Effector memory CD4-positive, alpha-beta T cell (primary cell): ENCODE measurements around the gene HNRNPL.
A peak's percentile ranks its signal among the peaks of the same experiment; 100 is the strongest.
"Not testable (repeated sequence)": the region's sequence is repeated elsewhere in the genome, so short reads cannot be mapped to it uniquely, and the experiment has no call there.

ENCODE experiments used
- DNase-seq, 3 donors: peaks; one replicate each; pipeline ENCODE4 v3.0.0-alpha.2; 2020
- H3K27ac ChIP-seq: 2 replicates; pipeline ENCODE4 v1.7.0; 2013; ENCODE audit warnings: mild to moderate bottlenecking, low read length, moderate library complexity; ENCODE audit not compliant: insufficient read depth, poor library complexity, severe bottlenecking
- H3K27me3 ChIP-seq: replicated peaks from 2 replicates; pipeline ENCODE4 v1.7.0; 2013; ENCODE audit warnings: mild to moderate bottlenecking, low read length; ENCODE audit not compliant: insufficient read depth, control insufficient read depth, poor library complexity, severe bottlenecking
- H3K36me3 ChIP-seq: 2 replicates; pipeline ENCODE4 v1.7.0; 2013; ENCODE audit warnings: mild to moderate bottlenecking, low read length, moderate library complexity; ENCODE audit not compliant: control insufficient read depth, insufficient read depth
- H3K4me1 ChIP-seq: 2 replicates; pipeline ENCODE4 v1.7.0; 2013; ENCODE audit warnings: low read length, mild to moderate bottlenecking; ENCODE audit not compliant: control insufficient read depth, insufficient read depth, poor library complexity, severe bottlenecking
- H3K4me3 ChIP-seq: 2 replicates; pipeline ENCODE4 v1.7.0; 2013; ENCODE audit warnings: low read length, low read depth, mild to moderate bottlenecking; ENCODE audit not compliant: insufficient read depth, poor library complexity, severe bottlenecking
- H3K9me3 ChIP-seq: 2 replicates; pipeline ENCODE4 v1.7.0; 2013; ENCODE audit warnings: mild to moderate bottlenecking, low read length, moderate library complexity; ENCODE audit not compliant: control insufficient read depth

Gene HNRNPL

DNA sequence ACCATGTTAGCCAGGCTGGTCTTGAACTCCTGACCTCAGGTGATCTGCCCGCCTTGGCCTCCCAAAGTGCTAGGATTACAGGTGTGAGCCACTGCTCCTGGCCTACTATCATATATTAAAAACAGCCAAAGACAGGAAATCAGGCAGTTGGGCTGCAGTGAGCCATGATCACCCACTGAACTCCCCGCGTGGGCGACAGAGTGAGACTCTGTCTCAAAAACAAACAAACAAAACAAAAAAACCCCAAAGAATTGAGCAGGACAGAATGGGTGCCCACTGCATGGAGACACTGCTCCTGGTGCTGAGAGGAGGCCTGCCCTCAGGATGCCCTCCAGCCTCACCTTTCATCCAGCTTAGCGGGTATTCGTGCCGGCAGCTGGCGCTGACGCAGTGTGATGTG, 33.5 kb upstream of the HNRNPL start:
- H3K36me3 ChIP-seq, result peaks cover 13% of the 10 kb centered on the region
- peaks cover 23% of the 10 kb centered on the region for H3K4me1 ChIP-seq
- H3K27me3 ChIP-seq, result no peaks in the 10 kb centered on the region
- H3K9me3 ChIP-seq, result no peaks in the 10 kb centered on the region
- DNase-seq, result no peak
- no peak overlapping the region for H3K27ac ChIP-seq
- no peak overlapping the region for H3K4me3 ChIP-seq

DNA sequence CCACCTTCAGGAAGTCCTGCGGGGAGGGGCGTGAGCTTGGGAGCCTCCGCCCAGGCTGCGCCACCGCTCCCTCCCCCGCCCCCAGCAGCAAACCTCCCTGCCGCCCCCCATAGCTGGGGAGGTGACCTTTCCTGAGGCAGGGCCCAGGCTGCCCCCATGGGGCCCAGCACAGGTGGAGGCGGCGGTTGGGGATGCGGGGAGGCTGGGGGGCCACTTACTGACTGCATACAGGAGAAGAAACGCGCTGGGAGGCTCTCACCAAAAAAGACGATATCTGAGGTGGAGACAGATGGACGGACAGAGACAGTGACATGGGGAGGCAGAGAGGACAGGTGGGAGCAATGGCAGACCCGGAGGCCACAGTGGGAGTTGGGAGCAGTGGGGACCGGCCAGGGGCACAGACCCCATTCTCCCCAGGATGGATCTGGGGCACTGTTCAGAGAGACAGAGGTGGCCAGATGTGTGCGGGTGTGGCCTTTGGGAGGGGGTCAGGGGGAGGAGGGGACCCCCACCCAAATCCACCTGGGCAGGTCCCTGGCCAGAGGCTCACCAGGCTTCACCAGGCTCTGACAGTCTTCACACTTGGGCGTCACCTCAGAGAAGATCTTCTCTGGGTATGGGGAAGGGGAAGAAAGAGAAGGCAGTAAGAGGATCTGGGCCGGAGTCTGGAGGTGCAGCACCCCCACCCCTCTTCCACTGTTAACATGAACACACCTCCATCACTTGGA, 31.3 kb upstream of the HNRNPL start:
- no peaks in the 10 kb centered on the region for H3K27me3 ChIP-seq
- H3K4me3 ChIP-seq, result no peak overlapping the region
- H3K27ac ChIP-seq, result peak overlapping the region; percentile 44
- H3K4me1 ChIP-seq, result peaks cover 26% of the 10 kb centered on the region
- peaks cover 10% of the 10 kb centered on the region for H3K36me3 ChIP-seq
- DNase-seq, result no peak
- no peaks in the 10 kb centered on the region for H3K9me3 ChIP-seq

DNA sequence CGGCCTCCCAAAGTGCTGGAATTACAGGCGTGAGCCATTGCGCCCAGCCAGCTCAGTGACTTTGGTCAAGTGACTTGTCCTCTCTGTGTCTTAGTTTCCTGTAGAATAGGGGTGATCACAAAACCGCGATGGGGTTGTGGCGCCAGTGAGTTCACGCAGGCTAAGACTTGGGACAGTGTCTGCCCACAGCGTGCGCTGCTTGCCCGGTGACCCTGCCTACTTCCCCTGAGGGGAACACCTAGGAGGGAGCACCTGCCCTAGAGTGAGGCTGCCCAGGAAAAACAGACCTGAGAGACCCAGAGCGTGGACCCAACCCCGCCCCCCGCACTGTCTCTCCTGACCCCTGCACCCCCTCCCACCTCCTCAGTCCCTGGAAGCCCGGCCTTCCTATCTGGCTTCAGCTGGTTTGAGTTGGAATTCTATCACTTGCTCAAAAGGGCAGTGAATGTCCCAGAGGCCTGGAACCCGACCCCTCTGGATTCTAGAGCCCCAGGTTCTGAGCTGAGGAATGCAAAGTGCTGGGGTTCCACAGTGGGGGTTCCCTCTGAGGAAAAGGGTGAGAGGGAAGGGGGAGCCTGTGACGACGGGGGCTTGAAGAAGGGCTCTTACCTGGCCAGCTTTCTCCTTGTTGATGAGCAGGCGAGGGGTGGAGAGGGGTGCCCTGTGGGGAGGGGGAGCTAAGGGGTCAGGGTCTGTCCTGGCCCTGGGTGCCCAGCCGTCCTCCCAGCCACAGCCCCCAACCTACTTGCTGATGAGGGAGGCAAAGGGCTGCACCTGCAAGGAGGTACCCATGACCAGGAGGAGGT, 30.5 kb upstream of the HNRNPL start:
- Histone ChIP-seq H3K27me3 (no peaks in the 10 kb centered on the region), H3K4me3 (no peak overlapping the region), H3K4me1 (peaks cover 26% of the 10 kb centered on the region), H3K9me3 (no peaks in the 10 kb centered on the region), H3K36me3 (peaks cover 10% of the 10 kb centered on the region), H3K27ac (peak overlapping the region; percentile 84)
- DNase-seq, result no peak

DNA sequence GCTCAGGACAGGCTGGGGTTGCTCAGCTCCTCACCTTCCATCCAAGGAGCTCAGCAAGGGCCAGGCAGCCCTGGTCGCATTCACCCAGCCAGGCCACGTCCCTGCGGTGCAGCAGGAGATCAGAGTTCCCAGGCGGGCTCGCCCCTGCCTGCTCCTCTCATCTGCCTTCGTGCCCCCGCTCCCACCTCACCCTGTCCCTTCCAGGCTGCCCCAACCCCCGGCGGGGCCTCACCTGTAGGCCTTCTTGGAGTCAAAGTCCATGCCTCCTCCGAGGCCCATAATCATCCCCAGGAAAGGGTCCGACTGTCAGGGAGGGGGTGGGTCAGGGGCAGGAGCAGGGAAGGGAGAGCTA, 29.6 kb upstream of the HNRNPL start:
- peak overlapping the region; percentile 84 for H3K27ac ChIP-seq
- H3K36me3 ChIP-seq, result peaks cover 10% of the 10 kb centered on the region
- peak overlapping the region; percentile 21 for H3K4me3 ChIP-seq

DNA sequence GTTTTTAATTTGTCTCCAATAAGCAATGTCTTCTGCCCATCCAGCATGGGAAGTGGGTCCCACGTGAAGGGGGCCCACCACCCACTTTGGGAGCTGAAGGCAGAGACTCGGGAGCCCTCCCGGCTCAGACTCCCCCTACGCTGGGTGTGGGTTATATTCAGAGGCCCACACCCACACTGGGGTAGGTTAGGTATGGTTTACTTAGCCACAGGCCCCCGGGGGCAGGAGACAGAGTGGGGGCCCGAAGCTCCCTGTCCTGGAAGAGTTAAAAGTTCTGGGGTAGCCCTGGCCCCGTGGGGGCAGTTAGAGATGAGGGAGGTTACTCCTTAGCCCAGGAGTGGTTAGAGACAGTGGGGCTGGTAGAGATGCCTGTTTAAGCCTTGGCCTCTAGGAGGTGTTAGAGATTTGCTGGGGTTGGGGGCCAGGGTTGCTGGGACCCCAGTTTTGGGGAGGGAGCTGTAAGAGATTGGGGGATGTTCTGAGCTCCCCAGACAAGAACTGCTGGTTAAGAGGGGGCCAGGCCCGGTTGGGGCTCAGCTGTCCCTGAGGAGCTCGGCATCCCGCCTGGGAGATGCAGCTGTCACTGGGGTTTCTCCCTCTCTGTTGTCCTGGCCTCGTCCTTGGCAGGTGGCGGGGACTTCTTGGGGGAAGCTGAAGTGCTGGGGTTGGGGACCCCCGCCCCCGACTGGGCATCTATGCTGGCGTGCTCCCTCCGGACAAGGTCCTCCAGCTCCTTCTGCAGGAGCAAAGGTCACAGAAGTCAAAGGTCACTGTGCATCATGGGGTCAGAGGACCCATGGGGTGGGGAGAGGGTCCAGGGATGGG, 29.0 kb upstream of the HNRNPL start:
- Histone ChIP-seq H3K36me3 (peaks cover 10% of the 10 kb centered on the region), H3K9me3 (no peaks in the 10 kb centered on the region), H3K27ac (peak overlapping the region; percentile 84), H3K4me3 (peak overlapping the region; percentile 21), H3K4me1 (peaks cover 26% of the 10 kb centered on the region), H3K27me3 (no peaks in the 10 kb centered on the region)
- DNase-seq, result no peak

More for the DNA sequence above, 29.6 kb upstream of the HNRNPL start:
- no peak for DNase-seq
- Histone ChIP-seq H3K4me1 (peaks cover 26% of the 10 kb centered on the region), H3K27me3 (no peaks in the 10 kb centered on the region), H3K9me3 (no peaks in the 10 kb centered on the region)

DNA sequence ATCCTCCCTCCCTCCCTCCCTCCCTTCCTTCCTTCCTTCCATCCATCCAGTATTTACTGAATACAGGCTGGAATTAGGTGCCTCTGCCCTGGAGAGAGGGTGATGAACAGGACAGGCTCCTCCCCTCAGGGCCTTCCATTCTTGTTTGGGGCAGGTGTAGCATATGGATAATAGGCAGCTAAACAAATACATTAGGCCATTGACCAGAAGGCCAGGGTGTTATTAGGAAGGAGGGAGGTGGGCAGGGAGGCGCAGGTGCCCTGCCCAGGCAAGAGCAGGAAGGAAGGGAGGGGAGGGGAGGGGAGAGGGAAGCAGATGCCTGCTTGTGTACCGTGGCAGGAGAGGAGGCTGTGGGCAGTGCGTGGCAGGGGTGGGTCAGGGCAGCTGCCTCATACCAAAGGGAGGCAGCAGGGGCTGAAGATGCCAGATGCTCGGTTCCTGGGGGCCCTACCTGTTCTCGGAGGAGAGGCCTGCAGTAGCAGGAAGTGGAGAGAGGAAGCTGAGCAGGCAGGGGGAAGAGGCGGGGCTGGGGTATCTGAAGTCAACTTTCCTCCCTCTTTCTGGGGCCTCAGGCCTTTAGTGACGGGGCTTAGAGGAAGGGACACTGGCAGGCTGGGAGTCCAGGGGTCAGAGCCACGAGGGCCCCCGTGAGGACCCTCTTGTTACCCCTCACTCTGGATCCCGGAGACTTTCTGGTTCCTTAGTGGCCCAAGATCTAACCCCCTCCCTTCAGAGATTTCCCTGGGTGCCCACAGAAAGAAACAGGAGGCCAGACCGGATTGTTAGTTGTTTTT, 28.2 kb upstream of the HNRNPL start, which contains the start of gene RINL:
TSS of gene RINL (minus strand) at position 495 of the 794 bp plus-strand sequence. CDS start 1,533 bp downstream, outside the sequence.
- Histone ChIP-seq H3K36me3 (peaks cover 5% of the 10 kb centered on the region), H3K4me1 (peaks cover 26% of the 10 kb centered on the region), H3K27ac (peak within 1 kb of the TSS; percentile 84), H3K9me3 (no peaks in the 10 kb centered on the region), H3K27me3 (no peaks in the 10 kb centered on the region), H3K4me3 (peak within 1 kb of the TSS; percentile 21)
- DNase-seq, result peak; percentile 39 to 52 (median 52)

DNA sequence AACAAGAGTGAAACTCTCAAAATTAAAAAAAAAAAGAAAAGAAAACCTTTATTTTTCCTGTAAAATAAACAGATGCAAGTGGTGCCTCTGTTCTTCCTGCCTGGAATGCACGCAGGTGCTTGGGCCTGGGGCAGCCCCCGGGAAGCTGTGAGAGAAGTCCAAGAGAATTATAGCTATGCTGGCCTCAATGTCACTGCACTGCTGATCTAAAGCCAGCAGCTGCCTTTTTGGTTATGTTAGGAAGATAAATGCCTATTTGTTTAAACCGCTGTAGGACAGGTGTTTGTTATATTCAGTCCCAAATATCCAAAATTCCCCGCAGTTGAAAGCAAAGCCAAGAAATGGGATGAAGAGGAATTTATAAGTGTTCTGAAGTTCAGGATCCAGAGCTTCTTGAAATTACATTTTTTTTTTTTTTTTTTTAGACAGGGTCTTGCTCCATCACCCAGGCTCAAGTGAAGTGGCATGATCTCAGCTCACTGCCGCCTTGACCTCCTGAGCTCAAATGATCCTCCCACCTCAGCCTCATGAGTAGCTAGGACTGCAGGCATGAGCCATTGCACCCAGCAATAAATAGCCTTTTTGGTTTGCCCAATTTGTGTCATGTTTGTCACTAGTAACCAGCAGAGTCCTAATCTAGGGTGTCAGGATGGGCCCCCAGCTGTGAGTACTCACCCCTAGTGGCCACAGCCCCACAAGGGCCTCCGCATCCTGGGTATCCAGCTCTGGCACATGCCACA, 26.0 kb upstream of the HNRNPL start:
- Histone ChIP-seq H3K27ac (peak overlapping the region; percentile 15), H3K9me3 (no peaks in the 10 kb centered on the region), H3K4me1 (peaks cover 25% of the 10 kb centered on the region), H3K4me3 (no peak overlapping the region), H3K27me3 (no peaks in the 10 kb centered on the region), H3K36me3 (peaks cover 8% of the 10 kb centered on the region)
- DNase-seq, result no peak

DNA sequence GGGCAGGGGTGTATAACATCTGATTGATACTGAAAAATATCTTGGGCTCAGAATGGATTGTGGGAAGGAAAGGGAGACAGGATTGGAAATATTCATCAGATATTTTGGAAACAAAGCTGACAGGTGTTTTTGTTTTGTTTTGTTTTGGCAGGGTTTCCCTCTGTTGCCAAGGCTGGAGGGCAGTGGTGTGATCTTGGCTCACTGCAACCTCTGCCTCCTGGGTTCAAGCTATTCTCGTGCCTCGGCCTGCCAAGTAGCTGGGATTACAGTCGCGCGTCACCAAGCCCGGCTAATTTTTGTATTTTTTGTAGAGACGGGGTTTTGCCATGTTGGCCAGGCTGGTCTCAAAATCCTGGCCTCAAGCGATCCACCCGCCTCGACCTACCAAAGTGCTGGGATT, 23.6 kb upstream of the HNRNPL start:
- not testable (repeated sequence) for H3K9me3 ChIP-seq, H3K27ac ChIP-seq, H3K36me3 ChIP-seq, H3K27me3 ChIP-seq, DNase-seq, H3K4me3 ChIP-seq
- H3K4me1 ChIP-seq, result peaks cover 25% of the 10 kb centered on the region

DNA sequence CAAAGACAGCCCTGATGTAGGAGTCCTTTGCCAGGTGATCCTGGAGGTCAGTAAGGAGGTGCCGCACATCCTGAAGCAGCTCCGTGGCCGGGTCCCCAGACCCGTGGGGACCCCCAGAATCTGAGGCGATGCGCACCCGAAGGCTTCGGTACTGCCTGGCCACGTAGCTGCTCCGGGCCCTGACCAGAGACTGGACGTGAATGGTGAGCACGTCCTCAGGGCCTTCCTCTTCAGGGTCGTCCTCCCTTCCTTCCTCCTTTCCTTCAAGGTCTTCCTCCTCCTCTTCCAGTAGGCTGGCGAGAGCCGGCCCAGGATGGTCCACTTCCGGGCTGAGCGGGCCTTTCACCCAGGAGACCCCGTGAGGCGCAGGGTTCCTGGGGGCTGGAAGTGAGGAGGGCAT, 20.8 kb upstream of the HNRNPL start:
- Histone ChIP-seq H3K36me3 (peaks cover 8% of the 10 kb centered on the region), H3K4me3 (no peak overlapping the region), H3K9me3 (no peaks in the 10 kb centered on the region), H3K27ac (peak overlapping the region; percentile 63), H3K27me3 (no peaks in the 10 kb centered on the region), H3K4me1 (peaks cover 21% of the 10 kb centered on the region)
- no peak for DNase-seq
